Hepatocyte (in vitro differentiated cells): ENCODE data around the gene NMNAT3.

Experiments used
- CTCF ChIP-seq: fragments of 200-600 bp; sonication (generic); IDR thresholded peaks from 2 replicates; pipeline ENCODE4 v1.5.1; 2016; ENCODE audit warnings: antibody characterized with exemption, mild to moderate bottlenecking; ENCODE audit not compliant: poor library complexity
- EZH2 ChIP-seq: fragments of 200-600 bp; sonication (generic); IDR thresholded peaks from 2 replicates; pipeline ENCODE4 v1.6.1; 2016; ENCODE audit warnings: antibody characterized with exemption, mild to moderate bottlenecking, borderline replicate concordance
- EZH2phosphoT487 ChIP-seq: fragments of 200-600 bp; sonication (generic); IDR thresholded peaks from one replicate; pipeline ENCODE4 v1.6.1; 2018; ENCODE audit warnings: antibody characterized with exemption, mild to moderate bottlenecking, low read depth, moderate library complexity; ENCODE audit not compliant: unreplicated experiment, severe bottlenecking

- TF ChIP-seq EZH2 (no peak), CTCF (no peak), EZH2phosphoT487 (no peak)
Observed at GRCh38 chr3:139537361-139537760, 140.4 kb downstream of the NMNAT3 start.
